GM21360 (cell line): ENCODE results near the gene PMIS2.
A peak's percentile ranks its signal among the peaks of the same experiment; 100 is the strongest.
"Not testable (repeated sequence)": the region's sequence is repeated elsewhere in the genome, so short reads cannot be mapped to it uniquely, and the experiment has no call there.

ENCODE experiments used
- ATAC-seq: cut with Tn5 transposase; IDR thresholded peaks from one replicate; pipeline ENCODE4 v1.9.1; 2021; ENCODE audit warnings: mild to moderate bottlenecking, moderate library complexity; ENCODE audit not compliant: unreplicated experiment

Gene PMIS2

GRCh38 chr19:35587321-35587720 is 1.3 kb downstream of the PMIS2 start:
- no peak for ATAC-seq

GRCh38 chr19:35590875-35591274 is 4.9 kb downstream of the PMIS2 start:
- ATAC-seq = no peak

DNA sequence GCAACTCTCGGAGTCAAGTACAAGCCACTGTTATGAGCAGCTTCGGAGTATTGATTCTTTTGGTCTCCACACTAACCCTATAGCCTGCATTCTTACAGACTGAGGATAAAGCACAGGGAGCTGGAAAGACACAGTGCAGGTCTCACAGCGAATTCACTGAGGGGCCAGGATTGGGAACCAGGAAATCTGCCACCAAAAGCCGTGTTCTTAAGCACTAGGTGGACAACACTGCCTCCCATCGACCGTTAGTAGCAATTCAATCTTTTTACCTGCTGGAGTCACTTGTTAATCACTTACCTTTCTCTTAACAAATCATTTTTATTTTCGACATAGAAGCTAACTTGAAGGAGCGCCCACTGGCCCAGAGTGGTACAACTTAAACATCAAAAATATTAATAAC is 6.3 kb downstream of the PMIS2 start:
- no peak for ATAC-seq

GRCh38 chr19:35595026-35595425 is 9.1 kb downstream of the PMIS2 start:
- ATAC-seq = not testable (repeated sequence)

DNA sequence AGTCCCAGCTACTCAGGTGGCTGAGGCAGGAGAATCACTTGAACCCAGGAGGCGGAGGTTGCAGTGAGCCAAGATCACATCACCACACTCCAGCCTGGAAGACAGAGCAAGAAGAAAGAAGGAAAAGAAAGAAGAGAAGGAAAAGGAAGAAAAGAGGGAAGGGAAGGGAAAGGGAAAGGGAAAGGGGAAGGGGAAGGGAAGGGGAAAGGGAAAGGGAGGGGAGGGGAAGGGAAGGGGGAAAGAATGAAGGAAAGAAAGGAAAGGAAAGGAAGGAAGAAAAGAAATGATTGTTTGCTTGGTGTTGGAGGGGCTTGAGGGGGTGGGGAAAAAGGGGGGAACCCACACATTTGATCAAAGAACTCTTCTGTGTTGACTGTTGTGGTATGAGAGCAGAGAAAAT is 10.0 kb downstream of the PMIS2 start:
- no peak for ATAC-seq

DNA sequence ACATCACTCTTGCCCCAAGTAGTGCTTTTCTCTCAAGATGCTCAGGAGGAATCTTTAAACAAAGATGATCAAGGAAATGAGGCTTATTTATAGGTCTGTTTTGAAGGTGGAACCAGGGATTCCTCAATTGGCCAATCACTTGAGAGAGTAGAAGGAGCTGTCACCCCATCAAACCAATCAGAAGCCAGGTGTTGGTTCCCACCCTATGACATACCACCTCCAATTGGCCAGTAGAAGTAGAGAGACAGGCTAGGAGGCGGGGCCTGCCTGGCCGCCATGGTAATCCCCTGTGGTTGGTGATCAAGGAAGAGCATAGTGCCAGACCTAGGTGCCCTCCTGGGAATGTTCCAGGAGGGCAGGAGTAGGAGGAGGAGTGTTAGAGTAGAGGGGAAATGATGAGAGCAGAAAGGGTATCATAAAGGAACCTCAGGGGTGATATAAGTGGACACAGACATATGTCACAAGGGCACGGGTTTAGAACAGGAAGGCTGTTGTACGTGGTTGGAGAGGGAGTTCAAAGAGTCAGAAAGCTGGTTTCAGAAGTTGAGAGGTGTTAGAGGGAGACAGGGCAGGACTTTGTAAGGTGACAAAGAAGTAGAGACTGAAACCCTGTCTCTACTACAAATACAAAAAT is 10.5 kb downstream of the PMIS2 start:
- peak; percentile 82 for ATAC-seq

- ATAC-seq = no peak
Measured at GRCh38 chr19:35601971-35602370, 16.0 kb downstream of the PMIS2 start.

GRCh38 chr19:35604436-35604835 is 18.5 kb downstream of the PMIS2 start:
- not testable (repeated sequence) for ATAC-seq

DNA sequence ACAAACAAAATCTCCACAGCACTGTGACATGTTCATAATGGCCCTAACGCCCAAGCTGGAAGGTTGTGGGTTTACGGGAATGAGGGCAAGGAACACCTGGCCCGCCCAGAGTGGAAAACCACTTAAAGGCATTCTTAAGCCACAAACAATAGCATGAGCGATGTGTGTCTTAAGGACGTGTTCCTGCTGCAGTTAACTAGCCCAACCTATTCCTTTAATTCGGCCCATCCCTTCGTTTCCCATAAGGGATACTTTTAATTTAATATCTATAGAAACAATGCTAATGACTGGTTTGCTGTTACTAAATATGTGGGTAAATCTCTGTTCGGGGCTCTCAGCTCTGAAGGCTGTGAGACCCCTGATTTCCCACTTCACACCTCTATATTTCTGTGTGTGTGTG is 21.2 kb downstream of the PMIS2 start:
- not testable (repeated sequence) for ATAC-seq

GRCh38 chr19:35607661-35608060 is 21.7 kb downstream of the PMIS2 start:
- no peak for ATAC-seq

- ATAC-seq = no peak
Measured at GRCh38 chr19:35608251-35608650, 22.3 kb downstream of the PMIS2 start.

GRCh38 chr19:35609851-35610353 is 23.9 kb downstream of the PMIS2 start:
- no peak for ATAC-seq

DNA sequence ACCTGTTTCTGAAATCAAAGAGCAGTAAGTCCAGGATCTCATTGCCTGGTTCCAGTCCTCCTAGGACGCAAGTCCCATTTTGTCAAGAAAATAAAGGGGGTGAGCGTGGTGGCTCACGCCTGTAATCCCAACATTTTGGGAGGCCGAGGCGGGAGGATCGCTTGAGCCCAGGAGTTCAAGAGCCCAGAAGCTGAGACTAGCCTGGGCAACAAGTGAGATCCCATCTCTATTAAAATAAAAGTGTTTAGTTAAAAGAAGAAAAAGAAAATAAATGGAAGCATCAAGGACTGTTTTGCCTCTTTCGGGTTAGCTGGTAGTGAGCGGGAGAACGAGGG is 26.2 kb downstream of the PMIS2 start:
- ATAC-seq = no peak

GRCh38 chr19:35612559-35613321 is 26.8 kb downstream of the PMIS2 start, which contains the start of gene HAUS5:
Gene HAUS5 (plus strand): TSS chr19:35612735. CDS start chr19:35612795, 60 bp downstream.
- ATAC-seq = peak; percentile 61

DNA sequence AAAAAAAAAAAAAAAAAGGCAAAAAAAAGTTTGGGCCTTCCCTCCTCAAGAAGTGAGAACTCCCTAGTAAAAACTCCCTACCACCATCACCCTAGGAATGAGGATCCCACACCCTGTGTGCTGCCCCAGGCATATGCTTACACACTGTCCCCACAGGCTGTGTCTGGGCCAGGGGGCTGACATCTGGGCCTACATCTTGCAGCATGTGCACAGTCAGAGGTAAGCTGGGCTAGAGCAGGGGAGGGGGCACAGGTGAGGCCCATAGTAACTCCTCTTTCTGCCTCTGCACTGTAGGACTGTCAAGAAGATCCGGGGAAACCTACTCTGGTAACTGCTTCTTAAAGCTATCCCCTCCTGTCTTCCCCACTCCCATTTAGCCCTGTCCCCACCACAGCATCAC is 27.6 kb downstream of the PMIS2 start:
- ATAC-seq = no peak

DNA sequence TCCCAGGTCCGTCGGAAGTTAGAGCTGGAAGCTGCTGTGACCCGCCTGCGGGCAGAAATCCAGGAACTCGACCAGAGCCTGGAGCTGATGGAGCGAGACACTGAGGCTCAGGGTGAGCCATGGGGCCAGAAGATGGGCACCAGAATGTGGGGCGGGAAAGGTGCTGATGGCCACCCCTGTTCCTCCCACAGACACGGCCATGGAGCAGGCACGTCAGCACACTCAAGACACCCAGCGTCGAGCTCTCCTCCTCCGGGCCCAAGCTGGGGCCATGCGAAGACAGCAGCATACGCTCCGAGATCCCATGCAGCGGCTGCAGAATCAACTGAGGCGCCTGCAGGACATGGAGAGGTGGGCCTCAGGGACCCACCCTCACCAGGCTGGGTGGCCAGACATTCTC is 29.1 kb downstream of the PMIS2 start:
- ATAC-seq = no peak

DNA sequence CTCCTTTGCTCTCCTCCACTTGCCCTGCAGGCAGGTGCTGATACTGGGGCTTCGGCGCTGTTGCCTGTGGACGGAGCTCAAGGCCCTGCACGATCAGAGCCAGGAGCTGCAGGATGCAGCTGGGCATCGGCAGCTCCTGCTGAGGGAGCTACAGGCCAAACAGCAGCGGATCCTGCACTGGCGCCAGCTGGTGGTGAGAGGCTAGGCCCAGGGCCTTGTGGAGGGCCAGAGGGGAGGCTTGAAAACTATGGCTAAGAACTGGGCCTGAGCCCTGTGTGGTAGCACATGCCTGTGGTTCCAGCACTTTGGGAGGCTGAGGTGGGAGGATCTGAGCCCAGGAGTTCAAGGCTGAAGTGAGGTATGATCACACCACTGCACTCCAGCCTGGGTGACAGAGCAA is 32.9 kb downstream of the PMIS2 start:
- no peak for ATAC-seq

- no peak for ATAC-seq
Measured at GRCh38 chr19:35619290-35619923, 33.4 kb downstream of the PMIS2 start.

GRCh38 chr19:35620001-35620400 is 34.0 kb downstream of the PMIS2 start:
- no peak for ATAC-seq

DNA sequence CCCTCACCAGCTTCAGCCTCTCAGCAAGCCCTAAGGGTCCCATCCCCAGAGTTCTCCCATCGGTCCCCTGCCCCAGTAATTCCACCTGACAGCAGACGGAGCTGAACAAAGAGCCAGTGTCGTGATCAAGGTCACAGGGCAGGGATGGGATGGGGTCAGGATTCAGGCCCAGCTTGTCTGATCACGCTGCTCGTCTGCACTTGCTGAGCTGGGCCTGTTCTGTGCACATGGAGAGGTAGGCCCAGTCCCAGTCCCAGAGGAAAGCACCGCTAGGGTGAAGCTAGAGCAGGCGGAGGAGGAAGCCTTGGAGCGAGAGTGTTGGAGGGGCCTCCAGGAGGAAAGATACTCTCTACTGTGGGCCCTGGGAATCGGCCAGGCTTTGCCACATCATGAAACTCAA is 35.7 kb downstream of the PMIS2 start:
- ATAC-seq = no peak

GRCh38 chr19:35622750-35623149 is 36.8 kb downstream of the PMIS2 start:
- ATAC-seq = no peak
